ENCODE data around the gene KRTAP4-5. TPM values are rescaled to one million over a fixed set of nuclear protein-coding genes. Genes with fewer than 3 reads are reported as not detected.

KRTAP4-5 gene
- total and polyA plus RNA-seq, 4 donors: not detected

- Histone ChIP-seq H3K9ac (ENCODE audit: insufficient read depth in 1 of 2, low read length in 2 of 2) (no peak overlapping the region), H3K36me3 (ENCODE audit: control insufficient read depth in 4 of 4, insufficient read depth in 4 of 4, low read length in 4 of 4) (no peaks in the 10 kb centered on the region), H3K27me3 (ENCODE audit: control insufficient read depth in 3 of 3, insufficient read depth in 3 of 3, low read length in 2 of 3) (no peaks in the 10 kb centered on the region), H3K27ac (ENCODE audit: low read depth in 1 of 2, low read length in 1 of 2) (no peak overlapping the region), H3K4me1 (ENCODE audit: control insufficient read depth in 5 of 5, insufficient read depth in 5 of 5, low read length in 5 of 5) (no peaks in the 10 kb centered on the region), H3K4me3 (no peak overlapping the region), H3K9me3 (ENCODE audit: control insufficient read depth in 4 of 4, insufficient read depth in 3 of 4, low read length in 3 of 4) (peaks cover 0 to 10% (median 0%) of the 10 kb centered on the region in 4 donors)
- no peak for TF ChIP-seq CTCF (IDR thresholded peaks at IDR 0.05; ENCODE audit: control extremely low read depth, extremely low read depth)
- WGBS, 2 donors: 95 to 97% methylated on average over 2 of the region's 2 CpGs
- DNase-seq (no peak), ATAC-seq (ENCODE audit: insufficient read depth, low FRiP score) (no peak)
These were observed 2.0 kb downstream of the KRTAP4-5 start for GRCh38 chr17:41147531-41148204.

GRCh38 chr17:41145261-41145660 lies 4.4 kb downstream of the KRTAP4-5 start:
- Histone ChIP-seq H3K9me3 (ENCODE audit: control insufficient read depth in 4 of 4, insufficient read depth in 3 of 4, low read length in 3 of 4) (peaks cover 0 to 12% (median under 1%) of the 10 kb centered on the region in 4 donors), H3K27ac (ENCODE audit: low read depth in 1 of 2, low read length in 1 of 2) (no peak overlapping the region), H3K9ac (ENCODE audit: insufficient read depth in 1 of 2, low read length in 2 of 2) (no peak overlapping the region), H3K4me1 (ENCODE audit: control insufficient read depth in 5 of 5, insufficient read depth in 5 of 5, low read length in 5 of 5) (no peaks in the 10 kb centered on the region), H3K36me3 (ENCODE audit: control insufficient read depth in 4 of 4, insufficient read depth in 4 of 4, low read length in 4 of 4) (no peaks in the 10 kb centered on the region), H3K4me3 (no peak overlapping the region), H3K27me3 (ENCODE audit: control insufficient read depth in 3 of 3, insufficient read depth in 3 of 3, low read length in 2 of 3) (no peaks in the 10 kb centered on the region)
- ATAC-seq (ENCODE audit: insufficient read depth, low FRiP score) (no peak), DNase-seq (no peak)
- no peak for TF ChIP-seq CTCF (IDR thresholded peaks at IDR 0.05; ENCODE audit: control extremely low read depth, extremely low read depth)
- WGBS, 2 donors: 93 to 96% methylated on average over 2 of the region's 2 CpGs

GRCh38 chr17:41144846-41145245 lies 4.8 kb downstream of the KRTAP4-5 start:
- H3K27me3 ChIP-seq (ENCODE audit: control insufficient read depth in 3 of 3, insufficient read depth in 3 of 3, low read length in 2 of 3): no peaks in the 10 kb centered on the region
- no peaks in the 10 kb centered on the region for H3K36me3 ChIP-seq (ENCODE audit: control insufficient read depth in 4 of 4, insufficient read depth in 4 of 4, low read length in 4 of 4)
- no peak for DNase-seq
- no peak overlapping the region for H3K27ac ChIP-seq (ENCODE audit: low read depth in 1 of 2, low read length in 1 of 2)
- TF ChIP-seq CTCF (IDR thresholded peaks at IDR 0.05; ENCODE audit: control extremely low read depth, extremely low read depth): no peak
- H3K9me3 ChIP-seq (ENCODE audit: control insufficient read depth in 4 of 4, insufficient read depth in 3 of 4, low read length in 3 of 4): peaks cover 0 to 12% (median 3%) of the 10 kb centered on the region in 4 donors
- WGBS, 2 donors: 66 to 72% methylated on average over 1 of the region's 1 CpG
- ATAC-seq (ENCODE audit: insufficient read depth, low FRiP score): no peak
- H3K4me1 ChIP-seq (ENCODE audit: control insufficient read depth in 5 of 5, insufficient read depth in 5 of 5, low read length in 5 of 5): no peaks in the 10 kb centered on the region
- no peak overlapping the region for H3K4me3 ChIP-seq
- no peak overlapping the region for H3K9ac ChIP-seq (ENCODE audit: insufficient read depth in 1 of 2, low read length in 2 of 2)

GRCh38 chr17:41141361-41141760 lies 8.3 kb downstream of the KRTAP4-5 start:
- Histone ChIP-seq H3K9me3 (ENCODE audit: control insufficient read depth in 4 of 4, insufficient read depth in 3 of 4, low read length in 3 of 4) (peaks cover 0 to 12% (median 4%) of the 10 kb centered on the region in 4 donors), H3K27me3 (ENCODE audit: control insufficient read depth in 3 of 3, insufficient read depth in 3 of 3, low read length in 2 of 3) (no peaks in the 10 kb centered on the region), H3K4me1 (ENCODE audit: control insufficient read depth in 5 of 5, insufficient read depth in 5 of 5, low read length in 5 of 5) (no peaks in the 10 kb centered on the region), H3K4me3 (no peak overlapping the region), H3K36me3 (ENCODE audit: control insufficient read depth in 4 of 4, insufficient read depth in 4 of 4, low read length in 4 of 4) (no peaks in the 10 kb centered on the region), H3K9ac (ENCODE audit: insufficient read depth in 1 of 2, low read length in 2 of 2) (no peak overlapping the region), H3K27ac (ENCODE audit: low read depth in 1 of 2, low read length in 1 of 2) (no peak overlapping the region)
- ATAC-seq (ENCODE audit: insufficient read depth, low FRiP score) (no peak), DNase-seq (no peak)
- no peak for TF ChIP-seq CTCF (IDR thresholded peaks at IDR 0.05; ENCODE audit: control extremely low read depth, extremely low read depth)

Measured in lung (tissue), 12 donors.